ENCODE data around the gene XPO5. TPM values are rescaled to one million over a fixed set of nuclear protein-coding genes. Genes with fewer than 3 reads are reported as not detected.
A peak's percentile ranks its signal among the peaks of the same experiment; 100 is the strongest.

The XPO5 gene
- total and polyA plus RNA-seq, 2 experiments from 2014 or later, result 29.4 to 31.3 TPM

DNA sequence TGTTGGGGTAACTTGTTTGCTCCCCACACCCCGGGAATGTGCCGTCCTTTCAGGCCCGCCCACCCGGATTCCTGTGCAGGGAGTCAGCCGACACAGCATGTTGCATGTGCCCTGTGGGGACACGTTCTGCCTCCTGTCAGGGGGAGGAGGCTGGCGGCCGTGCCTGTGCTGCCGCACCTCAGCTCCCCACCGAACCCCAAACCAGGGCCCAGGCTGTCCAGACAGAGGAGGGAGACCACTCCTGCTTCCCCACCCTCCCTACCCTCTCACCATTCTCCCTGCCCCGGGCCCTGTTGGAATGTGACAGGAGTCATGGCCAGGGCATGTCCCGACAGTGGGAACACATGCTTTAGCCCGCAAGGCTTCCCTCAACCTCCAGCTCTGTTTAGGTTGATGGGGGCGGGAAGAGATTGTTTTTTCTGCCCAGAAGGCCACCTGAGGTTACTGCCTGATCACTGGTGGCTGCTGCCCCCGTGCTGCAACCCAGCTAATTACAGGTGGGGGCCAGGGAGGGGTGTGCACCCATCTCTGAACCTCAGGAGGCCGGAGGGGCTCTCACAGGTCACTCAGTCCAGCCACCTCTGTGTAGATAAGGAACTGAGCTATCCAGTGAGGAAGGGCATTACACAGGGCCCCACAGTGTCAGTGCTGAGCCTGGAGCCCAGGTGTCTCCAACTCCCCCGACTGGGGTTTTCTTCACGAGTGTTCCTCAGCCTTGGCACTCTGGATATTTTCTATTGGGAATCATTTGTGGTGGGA lies 79.3 kb downstream of the XPO5 start:
- no peak overlapping the region for H3K4me3 ChIP-seq
- peaks cover 13% of the 10 kb centered on the region for H3K4me1 ChIP-seq (ENCODE audit: low read depth)
- peak overlapping the region; percentile 59 for H3K27ac ChIP-seq
- no peaks in the 10 kb centered on the region for H3K9me3 ChIP-seq (ENCODE audit: low read depth)
- H3K27me3 ChIP-seq, result no peaks in the 10 kb centered on the region
- DNase-seq (ENCODE audit: low read depth in 1 of 2, low spot score in 1 of 2), result peak; percentile 46 to 65
- TF ChIP-seq, protein P1, sequence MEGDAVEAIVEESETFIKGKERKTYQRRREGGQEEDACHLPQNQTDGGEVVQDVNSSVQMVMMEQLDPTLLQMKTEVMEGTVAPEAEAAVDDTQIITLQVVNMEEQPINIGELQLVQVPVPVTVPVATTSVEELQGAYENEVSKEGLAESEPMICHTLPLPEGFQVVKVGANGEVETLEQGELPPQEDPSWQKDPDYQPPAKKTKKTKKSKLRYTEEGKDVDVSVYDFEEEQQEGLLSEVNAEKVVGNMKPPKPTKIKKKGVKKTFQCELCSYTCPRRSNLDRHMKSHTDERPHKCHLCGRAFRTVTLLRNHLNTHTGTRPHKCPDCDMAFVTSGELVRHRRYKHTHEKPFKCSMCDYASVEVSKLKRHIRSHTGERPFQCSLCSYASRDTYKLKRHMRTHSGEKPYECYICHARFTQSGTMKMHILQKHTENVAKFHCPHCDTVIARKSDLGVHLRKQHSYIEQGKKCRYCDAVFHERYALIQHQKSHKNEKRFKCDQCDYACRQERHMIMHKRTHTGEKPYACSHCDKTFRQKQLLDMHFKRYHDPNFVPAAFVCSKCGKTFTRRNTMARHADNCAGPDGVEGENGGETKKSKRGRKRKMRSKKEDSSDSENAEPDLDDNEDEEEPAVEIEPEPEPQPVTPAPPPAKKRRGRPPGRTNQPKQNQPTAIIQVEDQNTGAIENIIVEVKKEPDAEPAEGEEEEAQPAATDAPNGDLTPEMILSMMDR (IDR thresholded peaks at IDR 0.05; ENCODE audit: low read depth, low read length), result peak; percentile 60
- peaks cover 22% of the 10 kb centered on the region for H3K36me3 ChIP-seq

DNA sequence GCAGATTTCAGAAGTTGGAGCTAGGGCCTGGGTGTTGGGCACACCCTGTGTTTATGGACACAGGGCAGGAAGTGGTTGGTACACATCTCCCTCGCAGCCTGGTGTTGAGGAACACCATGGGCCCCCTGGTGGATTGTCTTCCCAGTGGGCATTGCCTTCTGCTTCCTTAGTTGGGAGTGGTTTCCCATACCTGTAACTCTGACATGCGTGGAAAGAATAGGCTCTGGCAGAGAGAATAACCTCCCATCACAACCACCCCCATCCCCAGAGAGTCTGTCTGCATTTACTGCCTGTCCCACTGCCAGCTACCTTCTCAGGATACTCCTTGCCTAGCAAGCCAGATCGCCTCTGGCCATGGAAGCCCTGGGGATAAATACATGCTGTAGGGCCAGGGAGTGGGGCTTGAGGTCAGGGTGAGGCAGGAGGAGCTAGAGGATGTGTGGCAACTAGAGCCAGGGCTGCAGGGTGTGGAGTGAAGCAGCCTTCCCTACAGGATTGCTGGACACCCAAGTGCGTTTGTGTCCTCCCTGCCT lies 80.4 kb downstream of the XPO5 start:
- Histone ChIP-seq H3K27ac (peak overlapping the region; percentile 59), H3K9me3 (ENCODE audit: low read depth) (no peaks in the 10 kb centered on the region), H3K36me3 (peaks cover 18% of the 10 kb centered on the region), H3K27me3 (no peaks in the 10 kb centered on the region), H3K4me1 (ENCODE audit: low read depth) (peaks cover 13% of the 10 kb centered on the region), H3K4me3 (no peak overlapping the region)
- no peak for DNase-seq (ENCODE audit: low read depth in 1 of 2, low spot score in 1 of 2)
- TF ChIP-seq, protein P1 (IDR thresholded peaks at IDR 0.05; ENCODE audit: low read depth, low read length), result peak; percentile 20

- H3K4me1 ChIP-seq (ENCODE audit: low read depth), result peaks cover 13% of the 10 kb centered on the region
- TF ChIP-seq, protein P1 (IDR thresholded peaks at IDR 0.05; ENCODE audit: low read depth, low read length), result no peak
Measured at GRCh38 chr6:43494766-43495165, 81.1 kb downstream of the XPO5 start.

DNA sequence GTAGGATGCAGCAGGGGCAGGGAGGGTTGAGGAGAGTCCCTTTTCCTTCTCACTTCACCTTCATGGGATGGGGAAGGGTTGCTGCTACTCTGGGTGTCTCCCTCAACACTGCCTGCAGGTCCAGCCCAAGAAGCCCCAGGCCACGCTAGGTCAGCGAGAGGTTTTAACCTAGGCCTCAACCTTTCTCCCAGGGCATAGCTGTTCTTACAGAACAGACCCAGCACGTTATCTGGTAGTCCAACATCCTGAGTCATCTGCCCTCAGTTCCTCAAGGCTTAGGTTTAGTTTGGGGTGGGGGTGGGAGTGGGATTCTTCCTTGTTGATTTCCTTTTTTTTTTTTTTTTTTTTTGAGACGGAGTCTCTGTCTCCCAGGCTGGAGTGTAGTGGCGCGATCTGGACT lies 81.5 kb downstream of the XPO5 start:
- DNase-seq (ENCODE audit: low read depth in 1 of 2, low spot score in 1 of 2), result no peak

More at GRCh38 chr6:43494766-43495165, 81.1 kb downstream of the XPO5 start:
- H3K9me3 ChIP-seq (ENCODE audit: low read depth), result no peaks in the 10 kb centered on the region
- no peaks in the 10 kb centered on the region for H3K27me3 ChIP-seq
- no peak overlapping the region for H3K4me3 ChIP-seq
- peaks cover 15% of the 10 kb centered on the region for H3K36me3 ChIP-seq
- no peak for DNase-seq (ENCODE audit: low read depth in 1 of 2, low spot score in 1 of 2)
- no peak overlapping the region for H3K27ac ChIP-seq

GRCh38 chr6:43493833-43494232 lies 82.0 kb downstream of the XPO5 start:
- Histone ChIP-seq H3K36me3 (peaks cover 6% of the 10 kb centered on the region), H3K4me3 (no peak overlapping the region), H3K4me1 (ENCODE audit: low read depth) (peaks cover 13% of the 10 kb centered on the region), H3K27me3 (no peaks in the 10 kb centered on the region), H3K9me3 (ENCODE audit: low read depth) (no peaks in the 10 kb centered on the region), H3K27ac (no peak overlapping the region)
- TF ChIP-seq, protein P1 (IDR thresholded peaks at IDR 0.05; ENCODE audit: low read depth, low read length), result no peak
- DNase-seq (ENCODE audit: low read depth in 1 of 2, low spot score in 1 of 2), result no peak

More for the DNA sequence above, 81.5 kb downstream of the XPO5 start:
- no peaks in the 10 kb centered on the region for H3K9me3 ChIP-seq (ENCODE audit: low read depth)
- H3K4me1 ChIP-seq (ENCODE audit: low read depth), result peaks cover 13% of the 10 kb centered on the region
- no peaks in the 10 kb centered on the region for H3K27me3 ChIP-seq
- peaks cover 11% of the 10 kb centered on the region for H3K36me3 ChIP-seq
- no peak overlapping the region for H3K27ac ChIP-seq
- TF ChIP-seq, protein P1 (IDR thresholded peaks at IDR 0.05; ENCODE audit: low read depth, low read length), result no peak
- H3K4me3 ChIP-seq, result no peak overlapping the region

Measured in cardiac muscle cell (in vitro differentiated cells and primary cell).